DND-41 (cell line): ENCODE results near the gene CYBB.

Source experiments
- CTCF ChIP-seq: IDR thresholded peaks from 2 replicates; pipeline ENCODE4 v1.5.1; 2012; ENCODE audit warnings: borderline replicate concordance, low read length, moderate library complexity, mild to moderate bottlenecking; ENCODE audit not compliant: poor library complexity, severe bottlenecking; ENCODE audit errors: extremely low read depth
- EZH2 ChIP-seq: IDR thresholded peaks from 3 replicates; pipeline ENCODE4 v1.6.1; 2012; ENCODE audit warnings: borderline replicate concordance, low read depth, mild to moderate bottlenecking, moderate library complexity, low read length, inconsistent platforms; ENCODE audit not compliant: severe bottlenecking

GRCh38 chrX:37846558-37846933 is 66.7 kb downstream of the CYBB start:
- no peak for TF ChIP-seq CTCF
- TF ChIP-seq EZH2: no peak
